Measurements from ENCODE around the gene NNMT. TPM values are rescaled to one million over a fixed set of nuclear protein-coding genes. Genes with fewer than 3 reads are reported as not detected.
A peak's percentile ranks its signal among the peaks of the same experiment; 100 is the strongest.

The NNMT gene
- total RNA-seq, 2 experiments from 2014 or later: not detected

GRCh38 chr11:114304969-114305368 is 8.8 kb downstream of the NNMT start:
- Mint-ChIP-seq H3K9me3 (peaks cover 11% of the 10 kb centered on the region), H3K4me1 (no peaks in the 10 kb centered on the region), H3K27ac (no peak overlapping the region), H3K4me3 (no peak overlapping the region), H3K36me3 (no peaks in the 10 kb centered on the region), H3K27me3 (peaks cover 25% of the 10 kb centered on the region)
- DNase-seq: no peak

- H3K36me3 Mint-ChIP-seq: no peaks in the 10 kb centered on the region
- no peak overlapping the region for H3K27ac Mint-ChIP-seq
- peaks cover 1% of the 10 kb centered on the region for H3K9me3 Mint-ChIP-seq
- no peak overlapping the region for H3K4me3 Mint-ChIP-seq
- H3K27me3 Mint-ChIP-seq: peaks cover 38% of the 10 kb centered on the region
- no peaks in the 10 kb centered on the region for H3K4me1 Mint-ChIP-seq
- DNase-seq: no peak
Observed at GRCh38 chr11:114307524-114308203, 11.5 kb downstream of the NNMT start.

GRCh38 chr11:114308689-114309089 is 12.5 kb downstream of the NNMT start:
- Mint-ChIP-seq H3K4me1 (no peaks in the 10 kb centered on the region), H3K4me3 (no peak overlapping the region), H3K27ac (no peak overlapping the region), H3K27me3 (peaks cover 38% of the 10 kb centered on the region), H3K36me3 (no peaks in the 10 kb centered on the region), H3K9me3 (peaks cover 1% of the 10 kb centered on the region)
- no peak for DNase-seq

GRCh38 chr11:114309517-114309916 is 13.3 kb downstream of the NNMT start:
- peaks cover 1% of the 10 kb centered on the region for H3K9me3 Mint-ChIP-seq
- H3K27ac Mint-ChIP-seq: no peak overlapping the region

DNA sequence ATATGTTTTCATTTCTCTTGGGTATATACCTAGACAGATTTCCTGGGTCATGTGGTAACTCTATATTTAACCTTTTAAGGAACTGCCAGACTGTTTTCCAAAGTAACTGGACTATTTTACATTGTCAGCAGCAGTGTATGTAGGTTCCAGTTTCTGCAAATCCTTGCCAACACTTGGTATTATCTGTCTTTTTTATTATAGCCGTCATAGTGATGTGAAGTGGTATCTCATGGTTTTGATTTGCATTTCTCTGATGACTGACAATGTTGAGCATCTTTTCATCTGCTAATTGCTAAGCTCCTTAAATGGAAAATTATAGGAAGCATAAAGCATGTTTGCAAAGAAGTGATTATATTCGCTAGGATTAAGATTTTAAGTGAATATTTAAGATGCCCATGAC is 13.9 kb downstream of the NNMT start:
- H3K4me1 Mint-ChIP-seq: no peaks in the 10 kb centered on the region
- no peaks in the 10 kb centered on the region for H3K36me3 Mint-ChIP-seq
- DNase-seq: no peak
- no peak overlapping the region for H3K27ac Mint-ChIP-seq
- no peak overlapping the region for H3K4me3 Mint-ChIP-seq
- peaks cover 39% of the 10 kb centered on the region for H3K27me3 Mint-ChIP-seq
- peaks cover 1% of the 10 kb centered on the region for H3K9me3 Mint-ChIP-seq

More at GRCh38 chr11:114309517-114309916, 13.3 kb downstream of the NNMT start:
- Mint-ChIP-seq H3K36me3 (no peaks in the 10 kb centered on the region), H3K27me3 (peaks cover 38% of the 10 kb centered on the region), H3K4me3 (no peak overlapping the region), H3K4me1 (no peaks in the 10 kb centered on the region)
- no peak for DNase-seq

GRCh38 chr11:114311946-114312345 is 15.7 kb downstream of the NNMT start:
- Mint-ChIP-seq H3K27ac (no peak overlapping the region), H3K36me3 (no peaks in the 10 kb centered on the region), H3K27me3 (peaks cover 42% of the 10 kb centered on the region), H3K9me3 (no peaks in the 10 kb centered on the region), H3K4me1 (peaks cover 10% of the 10 kb centered on the region), H3K4me3 (no peak overlapping the region)
- no peak for DNase-seq

- Mint-ChIP-seq H3K9me3 (no peaks in the 10 kb centered on the region), H3K27ac (no peak overlapping the region), H3K27me3 (peaks cover 26% of the 10 kb centered on the region), H3K36me3 (no peaks in the 10 kb centered on the region), H3K4me3 (no peak overlapping the region), H3K4me1 (peaks cover 13% of the 10 kb centered on the region)
- DNase-seq: no peak
Observed at GRCh38 chr11:114314096-114314495, 17.9 kb downstream of the NNMT start.

DNA sequence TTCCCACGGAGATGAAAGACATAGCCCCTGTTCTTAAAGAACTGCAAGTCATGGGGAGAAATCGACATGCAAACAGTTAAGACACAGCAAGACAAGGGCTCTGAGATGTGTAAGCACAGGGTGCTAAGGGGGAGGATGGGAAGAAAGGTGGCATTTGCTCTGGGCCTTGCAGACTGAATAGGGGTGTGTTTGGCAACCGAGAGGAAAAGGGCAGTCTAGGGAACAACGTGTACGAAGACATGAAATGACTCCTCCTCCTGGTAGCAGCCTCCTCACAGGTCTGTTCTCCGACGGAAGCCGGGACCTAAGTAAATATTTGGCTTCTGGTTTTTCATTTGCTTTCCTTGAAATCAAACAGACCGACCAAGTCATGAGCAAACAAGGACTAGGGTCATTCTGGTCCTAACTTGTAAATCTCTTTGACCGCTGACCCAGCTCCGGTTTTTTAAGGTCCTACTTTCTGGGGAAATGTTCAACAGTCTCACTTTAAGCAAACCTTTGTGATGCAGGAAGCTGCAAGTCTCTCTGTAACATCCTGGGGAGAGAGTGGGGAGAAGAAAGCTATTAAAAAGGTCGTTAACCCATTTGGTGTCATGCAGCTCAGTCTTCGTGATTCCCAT is 19.7 kb downstream of the NNMT start:
- Mint-ChIP-seq H3K27me3 (peaks cover 19% of the 10 kb centered on the region), H3K9me3 (no peaks in the 10 kb centered on the region), H3K4me3 (peak overlapping the region; percentile 59), H3K4me1 (peaks cover 17% of the 10 kb centered on the region), H3K36me3 (no peaks in the 10 kb centered on the region), H3K27ac (peak overlapping the region; percentile 69)
- DNase-seq: no peak

GRCh38 chr11:114316980-114317786 is 21.0 kb downstream of the NNMT start:
- Mint-ChIP-seq H3K4me3 (no peak overlapping the region), H3K36me3 (no peaks in the 10 kb centered on the region), H3K27me3 (peaks cover 13% of the 10 kb centered on the region)

GRCh38 chr11:114317787-114318137 is 21.6 kb downstream of the NNMT start:
- Mint-ChIP-seq H3K9me3 (no peaks in the 10 kb centered on the region), H3K36me3 (no peaks in the 10 kb centered on the region), H3K27me3 (peaks cover 11% of the 10 kb centered on the region), H3K27ac (no peak overlapping the region), H3K4me1 (peaks cover 17% of the 10 kb centered on the region), H3K4me3 (no peak overlapping the region)
- DNase-seq: no peak

More at GRCh38 chr11:114316980-114317786, 21.0 kb downstream of the NNMT start:
- Mint-ChIP-seq H3K9me3 (no peaks in the 10 kb centered on the region), H3K27ac (no peak overlapping the region), H3K4me1 (peaks cover 17% of the 10 kb centered on the region)
- no peak for DNase-seq

- Mint-ChIP-seq H3K27me3 (peaks cover 7% of the 10 kb centered on the region), H3K9me3 (no peaks in the 10 kb centered on the region), H3K36me3 (no peaks in the 10 kb centered on the region), H3K4me3 (no peak overlapping the region), H3K27ac (no peak overlapping the region), H3K4me1 (peaks cover 17% of the 10 kb centered on the region)
- DNase-seq: no peak
Observed at GRCh38 chr11:114318361-114318760, 22.2 kb downstream of the NNMT start.

DNA sequence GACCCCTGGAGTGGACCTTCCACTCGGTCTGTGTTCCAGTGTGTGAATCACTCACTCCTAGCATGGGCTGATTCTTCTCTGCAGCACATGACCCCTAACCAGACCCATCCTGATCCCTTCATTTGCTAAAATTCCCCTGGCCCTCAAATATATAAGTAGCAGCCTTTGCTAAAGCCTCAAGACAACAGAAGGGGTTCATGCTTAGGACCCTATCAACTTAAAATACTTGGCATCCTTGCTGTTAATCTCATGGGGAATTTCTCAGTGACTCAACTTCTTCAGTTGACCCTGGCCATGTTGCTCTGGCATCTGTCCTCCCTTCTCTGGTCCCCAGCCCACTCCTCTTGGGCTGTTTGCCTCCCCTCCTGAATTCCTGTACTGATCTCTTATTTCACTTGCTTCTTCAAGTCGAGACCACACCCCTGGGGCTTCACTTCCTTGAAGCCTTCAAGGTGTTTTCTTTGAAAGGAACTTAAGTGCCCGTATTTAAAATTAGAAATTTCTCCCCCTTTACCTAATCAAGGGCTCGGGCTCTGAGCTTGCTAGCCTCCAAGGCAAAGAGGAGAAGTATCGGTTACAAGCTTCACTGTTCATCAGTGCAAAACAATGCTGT is 23.6 kb downstream of the NNMT start:
- Mint-ChIP-seq H3K4me1 (peaks cover 17% of the 10 kb centered on the region), H3K27ac (no peak overlapping the region), H3K27me3 (peaks cover 7% of the 10 kb centered on the region), H3K36me3 (no peaks in the 10 kb centered on the region), H3K4me3 (no peak overlapping the region), H3K9me3 (no peaks in the 10 kb centered on the region)
- no peak for DNase-seq

DNA sequence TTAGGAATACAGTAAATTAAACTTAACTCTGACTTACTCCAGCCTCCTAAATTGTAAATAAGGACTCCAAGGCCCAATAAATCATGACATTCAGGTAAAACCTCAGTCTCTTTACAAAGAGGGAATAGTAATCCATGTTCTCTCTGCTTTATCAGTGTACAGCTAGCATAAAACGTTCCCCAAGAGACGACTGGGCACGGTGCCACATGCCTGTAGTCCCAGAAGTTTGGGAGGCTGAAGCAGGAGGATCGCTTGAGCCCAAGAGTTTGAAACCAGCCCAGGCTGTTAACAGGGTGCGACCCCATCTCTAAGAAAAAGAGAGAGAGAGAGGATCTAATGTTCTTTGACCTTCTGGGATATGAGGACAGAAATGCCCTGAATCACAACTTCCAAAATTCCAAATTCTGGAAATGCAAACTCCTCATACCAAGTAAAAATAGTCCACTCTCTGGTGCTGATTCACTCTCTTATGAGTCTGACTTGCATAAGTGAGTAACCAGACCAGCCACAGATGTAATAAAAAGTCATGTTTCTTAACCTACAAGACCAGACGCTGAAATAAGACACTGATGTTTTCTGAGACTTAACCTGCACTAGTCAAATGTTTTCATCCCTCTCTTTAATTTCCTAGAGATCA is 25.5 kb downstream of the NNMT start:
- H3K4me1 Mint-ChIP-seq: peaks cover 7% of the 10 kb centered on the region
- no peak for DNase-seq
- H3K9me3 Mint-ChIP-seq: no peaks in the 10 kb centered on the region
- H3K36me3 Mint-ChIP-seq: no peaks in the 10 kb centered on the region
- H3K27ac Mint-ChIP-seq: no peak overlapping the region
- peaks cover 3% of the 10 kb centered on the region for H3K27me3 Mint-ChIP-seq
- H3K4me3 Mint-ChIP-seq: no peak overlapping the region

- Mint-ChIP-seq H3K27me3 (peaks cover 3% of the 10 kb centered on the region), H3K4me1 (peaks cover 6% of the 10 kb centered on the region), H3K9me3 (no peaks in the 10 kb centered on the region), H3K27ac (no peak overlapping the region), H3K36me3 (no peaks in the 10 kb centered on the region), H3K4me3 (no peak overlapping the region)
- DNase-seq: no peak
Observed at GRCh38 chr11:114322934-114323333, 26.7 kb downstream of the NNMT start.

DNA sequence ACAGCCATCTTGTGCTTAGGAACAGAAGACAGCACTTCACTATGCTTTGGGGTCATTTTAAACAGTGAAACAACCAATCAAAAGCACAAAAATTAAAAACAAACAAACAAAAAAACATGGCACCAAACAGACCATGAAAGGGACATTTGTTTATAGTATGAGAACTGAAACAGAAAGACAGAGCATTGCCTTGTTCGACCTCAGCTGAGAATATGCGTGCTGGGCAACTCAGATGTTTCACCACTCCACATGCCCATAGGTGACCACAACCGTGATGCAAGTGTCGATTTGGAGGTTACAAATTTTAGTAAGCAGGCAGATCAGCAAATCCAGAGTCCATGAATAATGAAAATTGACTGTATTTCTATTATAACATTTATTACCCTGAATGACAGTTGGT is 30.0 kb downstream of the NNMT start:
- H3K4me1 Mint-ChIP-seq: no peaks in the 10 kb centered on the region
- H3K27ac Mint-ChIP-seq: no peak overlapping the region
- peaks cover 4% of the 10 kb centered on the region for H3K36me3 Mint-ChIP-seq
- peaks cover 6% of the 10 kb centered on the region for H3K9me3 Mint-ChIP-seq
- no peak for DNase-seq
- peaks cover 7% of the 10 kb centered on the region for H3K27me3 Mint-ChIP-seq
- no peak overlapping the region for H3K4me3 Mint-ChIP-seq
